EL (cell line): ENCODE results near the gene ANKRD66.
"Not testable (repeated sequence)": the region's sequence is repeated elsewhere in the genome, so short reads cannot be mapped to it uniquely, and the experiment has no call there.

Experiments
- DNase-seq: peaks from one replicate; pipeline ENCODE4 v3.0.0-alpha.2; 2016

ANKRD66 gene

GRCh38 chr6:46746696-46747095 lies at the start of gene ANKRD66:
Gene ANKRD66 (plus strand): TSS chr6:46746933. CDS start chr6:46751949, 5,016 bp downstream.
- no peak for DNase-seq

GRCh38 chr6:46699970-46700369 lies 46.8 kb upstream of the ANKRD66 start:
- DNase-seq = no peak

- peak; percentile 12 for DNase-seq
Observed at GRCh38 chr6:46704562-46704961, 42.2 kb upstream of the ANKRD66 start.

DNA sequence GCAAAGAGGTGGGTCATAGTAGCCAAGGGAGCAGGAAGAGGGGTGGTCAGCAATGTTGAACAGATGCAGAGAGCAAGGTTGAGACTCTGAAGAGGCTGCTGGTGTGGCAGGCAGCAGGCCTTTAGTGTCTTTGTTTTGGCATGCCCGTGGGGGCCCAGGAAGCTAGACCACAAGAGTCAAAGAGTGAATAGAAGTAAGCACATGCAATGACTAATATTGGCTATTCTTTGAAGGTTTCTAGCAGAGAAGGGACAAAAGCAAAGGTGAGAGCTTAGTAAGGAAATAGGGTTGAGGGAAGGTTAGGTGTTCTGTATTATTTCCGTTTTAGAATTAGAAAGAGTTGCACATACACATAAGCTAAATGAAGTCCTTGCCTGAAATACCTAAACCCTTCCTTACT lies 40.3 kb upstream of the ANKRD66 start:
- DNase-seq = no peak

DNA sequence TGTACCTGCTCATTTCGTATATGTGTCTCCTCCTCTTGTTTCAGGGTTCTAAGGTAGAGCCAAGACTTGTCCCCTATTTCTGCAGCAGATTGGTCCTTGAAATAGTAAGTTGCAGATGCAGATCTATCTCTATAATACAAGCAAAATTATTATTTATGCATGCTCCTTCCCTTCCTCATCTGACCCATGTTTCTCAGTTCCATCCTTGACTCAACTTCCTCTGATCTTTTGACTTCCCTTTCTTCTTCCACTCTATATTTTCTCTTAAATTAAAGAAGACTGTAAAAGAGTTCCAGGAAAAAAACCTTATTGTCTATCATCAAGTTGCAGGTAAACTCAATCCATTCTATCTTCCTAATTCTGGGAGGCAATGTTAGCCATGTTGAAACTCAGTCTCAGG lies 35.2 kb upstream of the ANKRD66 start:
- no peak for DNase-seq

GRCh38 chr6:46715141-46715540 lies 31.6 kb upstream of the ANKRD66 start:
- DNase-seq = no peak

DNA sequence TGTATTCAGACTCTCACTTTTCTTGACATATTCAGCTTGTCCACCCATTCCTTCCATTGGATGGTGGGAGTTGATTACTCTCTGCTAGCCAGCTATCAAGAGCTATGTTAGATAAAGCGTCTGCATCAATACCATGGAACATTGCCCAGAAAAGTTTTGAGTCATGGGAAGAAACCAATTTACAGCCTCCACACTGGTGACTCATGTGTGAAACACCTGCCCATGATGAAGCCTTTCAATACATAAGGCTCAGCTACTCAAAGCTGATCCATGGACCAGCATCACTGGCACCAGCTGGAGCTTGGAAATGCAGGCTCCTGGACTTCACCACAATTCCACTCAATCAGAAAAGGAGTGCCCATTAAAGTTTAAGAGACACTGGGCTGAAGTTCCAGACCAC lies 27.6 kb upstream of the ANKRD66 start:
- peak; percentile 31 for DNase-seq

DNA sequence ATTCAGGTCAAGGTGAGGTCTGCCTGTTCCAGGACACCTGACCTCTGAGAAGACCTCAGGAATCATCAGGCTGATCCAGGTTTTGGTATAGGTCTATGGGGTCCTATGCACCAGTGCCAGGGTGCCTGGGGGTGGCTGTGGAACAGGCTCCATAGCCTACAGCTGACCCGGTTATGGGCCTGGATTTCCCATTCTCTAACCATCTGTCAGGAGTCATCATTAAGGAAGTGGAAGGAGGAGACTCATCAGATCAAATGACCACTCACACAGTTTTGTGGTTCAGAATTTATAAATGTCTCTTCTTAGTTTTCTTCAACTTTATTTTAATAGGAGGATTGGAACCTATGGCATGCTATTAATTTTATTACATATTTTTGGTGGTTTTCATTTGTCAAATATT lies 26.3 kb upstream of the ANKRD66 start:
- DNase-seq = no peak

DNA sequence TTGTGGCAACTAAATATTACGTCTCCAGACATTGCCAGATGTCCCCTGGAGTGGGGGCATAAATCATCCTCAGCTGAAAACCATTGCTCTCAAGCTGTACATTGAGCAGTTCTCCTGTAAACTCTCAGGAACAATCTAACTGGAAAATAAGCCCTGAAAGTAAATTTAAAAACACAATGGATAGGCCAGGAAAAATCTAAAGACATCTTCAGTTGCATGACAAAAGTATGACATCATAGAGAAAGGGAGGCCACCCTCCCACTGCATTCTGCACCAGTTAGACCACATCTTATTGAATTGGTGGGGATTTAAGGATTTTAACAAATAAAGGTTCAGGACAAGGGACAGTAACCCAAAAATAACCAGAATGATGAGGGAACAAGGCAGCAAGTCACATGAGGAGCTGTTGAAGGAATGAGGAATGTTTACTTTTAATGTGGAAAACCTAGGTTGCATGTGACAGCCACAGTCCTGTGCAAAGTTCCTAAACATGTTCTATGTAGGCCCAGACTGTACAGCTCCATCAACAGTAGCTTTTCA lies 16.9 kb upstream of the ANKRD66 start:
- DNase-seq = no peak

GRCh38 chr6:46730921-46731461 lies 15.7 kb upstream of the ANKRD66 start:
- DNase-seq = no peak

GRCh38 chr6:46733341-46733801 lies 13.4 kb upstream of the ANKRD66 start:
- no peak for DNase-seq

- peak; percentile 7 for DNase-seq
Observed at GRCh38 chr6:46734867-46735719, 11.6 kb upstream of the ANKRD66 start, which contains the start of gene PLA2G7. Gene PLA2G7 (minus strand): TSS chr6:46735375. CDS start chr6:46722891, 12,484 bp downstream.

- DNase-seq = no peak
Observed at GRCh38 chr6:46735720-46736031, 11.1 kb upstream of the ANKRD66 start.

DNA sequence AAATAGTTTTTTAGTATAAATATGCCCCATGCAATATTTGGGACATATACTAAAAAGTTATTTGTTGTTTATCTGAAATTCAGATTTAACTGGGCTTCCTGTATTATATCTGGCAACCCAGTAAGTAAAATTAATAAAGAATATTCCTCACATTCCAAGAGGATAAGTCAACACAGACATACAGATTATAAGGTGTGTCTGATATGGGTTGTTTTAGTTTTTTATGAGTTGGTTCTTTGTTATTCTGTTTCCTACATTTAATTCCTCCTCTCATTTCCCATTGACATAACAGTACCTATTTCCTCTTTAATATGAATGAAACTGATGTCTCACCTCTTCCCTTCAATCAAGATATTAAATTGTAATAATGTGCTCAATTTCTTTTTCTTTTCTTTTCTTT lies 9.8 kb upstream of the ANKRD66 start:
- no peak for DNase-seq

DNA sequence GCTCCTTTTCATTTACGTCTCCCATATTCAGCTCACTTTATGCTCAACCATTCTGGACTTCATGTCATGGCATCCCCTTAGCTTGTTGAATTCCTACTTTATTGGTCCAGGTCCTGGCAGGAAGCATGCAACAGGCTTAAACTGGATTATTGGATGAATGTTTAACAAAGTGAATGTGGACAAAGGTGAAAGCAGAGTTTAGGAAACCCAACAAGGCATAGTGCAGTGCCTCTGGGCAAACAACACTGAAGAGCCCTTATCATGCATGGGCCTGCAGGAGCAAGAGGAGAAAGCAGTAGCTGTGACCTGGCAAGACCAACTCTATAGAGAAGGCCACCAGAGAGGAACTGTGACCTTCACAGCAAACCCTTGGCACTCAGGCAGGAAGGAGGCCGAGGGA lies 5.3 kb upstream of the ANKRD66 start:
- DNase-seq = no peak

- no peak for DNase-seq
Observed at GRCh38 chr6:46741910-46742309, 4.8 kb upstream of the ANKRD66 start.

- DNase-seq = no peak
Observed at GRCh38 chr6:46743425-46744158, 3.1 kb upstream of the ANKRD66 start.

DNA sequence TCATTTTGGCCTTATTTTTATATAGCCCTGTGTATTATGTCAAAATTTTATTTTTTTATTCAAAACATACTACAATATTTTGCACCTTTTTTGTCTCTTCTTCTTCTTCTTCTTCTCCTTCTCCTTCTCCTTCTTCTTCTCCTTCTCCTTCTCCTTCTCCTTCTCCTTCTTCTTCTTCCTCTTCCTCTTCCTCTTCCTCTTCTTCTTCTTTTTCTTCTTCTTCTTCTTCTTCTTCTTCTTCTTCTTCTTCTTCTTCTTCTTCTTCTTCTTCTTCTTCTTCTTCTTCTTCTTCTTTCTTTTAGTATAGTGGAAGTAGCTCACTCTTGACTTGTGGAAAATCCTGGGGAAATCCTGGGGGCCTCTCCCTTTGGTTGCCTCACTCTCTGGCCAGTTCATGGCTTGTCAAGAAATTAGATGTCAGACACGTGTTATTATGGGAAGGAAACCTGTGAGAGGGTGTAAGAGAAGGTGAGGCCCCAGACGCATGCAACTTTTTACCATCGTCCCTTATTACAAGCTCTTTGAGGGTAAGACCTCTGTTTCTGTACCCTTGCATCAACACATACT lies 2.5 kb upstream of the ANKRD66 start:
- not testable (repeated sequence) for DNase-seq

- no peak for DNase-seq
Observed at GRCh38 chr6:46745973-46746372, 760 bp upstream of the ANKRD66 start.

GRCh38 chr6:46748940-46749503 lies 2.3 kb downstream of the ANKRD66 start:
- DNase-seq = no peak

GRCh38 chr6:46749731-46750130 lies 3.0 kb downstream of the ANKRD66 start:
- no peak for DNase-seq

DNA sequence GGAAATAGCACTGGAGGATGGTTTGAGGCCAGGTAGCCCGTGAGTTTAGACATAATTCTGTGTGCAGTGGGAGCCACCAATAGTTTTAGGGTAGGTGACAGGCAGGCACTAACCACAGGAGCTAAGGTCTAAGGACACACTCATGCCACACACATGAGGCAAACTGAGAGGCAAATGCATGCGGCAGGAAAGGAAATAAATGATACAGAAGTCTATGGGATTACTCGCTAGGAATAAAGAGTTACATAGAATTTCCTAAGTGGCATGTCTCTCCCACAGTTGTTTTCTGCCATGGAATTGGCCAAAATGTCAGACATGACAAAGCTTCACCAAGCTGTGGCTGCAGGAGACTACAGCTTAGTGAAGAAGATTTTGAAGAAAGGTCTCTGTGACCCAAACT lies 4.9 kb downstream of the ANKRD66 start:
- no peak for DNase-seq

- DNase-seq = no peak
Observed at GRCh38 chr6:46755865-46756264, 9.1 kb downstream of the ANKRD66 start.
